ENCODE measurements around the gene SLC49A4. TPM values are rescaled to one million over a fixed set of nuclear protein-coding genes. Genes with fewer than 3 reads are reported as not detected.

SLC49A4 gene
- total and polyA plus RNA-seq, 2 of the 13 experiments (the other 11 are each of a cell fraction or from before 2014, with no cell fraction given): 6.5 to 16.3 TPM

DNA sequence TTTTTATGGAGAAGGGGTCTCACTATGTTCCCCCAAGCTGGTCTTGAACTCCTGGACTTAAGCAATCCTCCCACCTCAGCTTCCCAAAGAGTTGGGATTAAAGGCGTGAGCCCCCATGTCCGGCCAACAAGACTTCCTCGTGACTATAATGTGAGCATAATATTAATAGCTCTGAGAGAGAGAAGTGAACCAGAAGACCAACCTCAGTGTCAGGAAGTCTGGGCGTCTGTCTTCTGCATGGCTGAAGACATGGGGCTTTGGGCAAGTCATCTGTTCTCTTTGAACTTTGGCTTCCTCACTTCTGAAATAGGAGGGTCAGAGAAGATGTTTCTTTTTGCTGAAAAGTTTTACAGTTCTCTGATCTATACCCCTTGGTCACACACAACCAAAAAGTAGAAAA, 92.1 kb downstream of the SLC49A4 start:
- H3K36me3 ChIP-seq (replicated peaks in 1 of 2; ENCODE audit: control insufficient read depth in 1 of 2, insufficient read depth in 2 of 2, low read length in 2 of 2): no peaks in the 10 kb centered on the region
- no peak for DNase-seq (ENCODE audit: low spot score)
- FAIRE-seq: no peak
- H3K9ac ChIP-seq (ENCODE audit: insufficient read depth, low read depth, low read length): no peak overlapping the region
- ChIA-PET POLR2A (no interaction called here), CTCF (ENCODE audit: low intra/inter-chr PET ratio, low total read pairs) (no interaction called here)
- no peak overlapping the region for H2AFZ ChIP-seq (ENCODE audit: low read length)
- ATAC-seq: no peak
- in situ Hi-C loops (cut with HindIII; ENCODE audit: extremely low pct_ligation_motif_present, low pct_unique_long_range_greater_than_20kb): no loop called here
- no peaks in the 10 kb centered on the region for H3K27me3 ChIP-seq (ENCODE audit: control insufficient read depth in 1 of 2, insufficient read depth in 2 of 2, low read length in 2 of 2)
- TF ChIP-seq GZF1 (CRISPR knock-in tag; IDR thresholded peaks at IDR 0.05) (no peak), ZNF543 (CRISPR knock-in tag; IDR thresholded peaks at IDR 0.05) (no peak), MED8 (CRISPR knock-in tag; IDR thresholded peaks at IDR 0.05; ENCODE audit: insufficient replicate concordance) (no peak), KLF13 (CRISPR knock-in tag; IDR thresholded peaks at IDR 0.05) (no peak), GTF3A (CRISPR knock-in tag; conservative IDR thresholded peaks at IDR 0.05) (no peak), CREM (IDR thresholded peaks at IDR 0.05) (no peak), CREM (CRISPR knock-in tag; IDR thresholded peaks at IDR 0.05) (no peak), ZNF326 (CRISPR knock-in tag; IDR thresholded peaks at IDR 0.05; ENCODE audit: borderline replicate concordance) (no peak), ZNF260 (CRISPR knock-in tag; IDR thresholded peaks at IDR 0.05; ENCODE audit: borderline replicate concordance, low read depth) (no peak), CAMTA2 (CRISPR knock-in tag; IDR thresholded peaks at IDR 0.05; ENCODE audit: borderline replicate concordance) (no peak)
- TF ChIP-seq, protein P1, sequence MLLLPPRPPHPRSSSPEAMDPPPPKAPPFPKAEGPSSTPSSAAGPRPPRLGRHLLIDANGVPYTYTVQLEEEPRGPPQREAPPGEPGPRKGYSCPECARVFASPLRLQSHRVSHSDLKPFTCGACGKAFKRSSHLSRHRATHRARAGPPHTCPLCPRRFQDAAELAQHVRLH (CRISPR knock-in tag; IDR thresholded peaks at IDR 0.05; ENCODE audit: borderline replicate concordance, low read depth): no peak
- TF ChIP-seq, protein P2, sequence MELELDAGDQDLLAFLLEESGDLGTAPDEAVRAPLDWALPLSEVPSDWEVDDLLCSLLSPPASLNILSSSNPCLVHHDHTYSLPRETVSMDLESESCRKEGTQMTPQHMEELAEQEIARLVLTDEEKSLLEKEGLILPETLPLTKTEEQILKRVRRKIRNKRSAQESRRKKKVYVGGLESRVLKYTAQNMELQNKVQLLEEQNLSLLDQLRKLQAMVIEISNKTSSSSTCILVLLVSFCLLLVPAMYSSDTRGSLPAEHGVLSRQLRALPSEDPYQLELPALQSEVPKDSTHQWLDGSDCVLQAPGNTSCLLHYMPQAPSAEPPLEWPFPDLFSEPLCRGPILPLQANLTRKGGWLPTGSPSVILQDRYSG (CRISPR knock-in tag; IDR thresholded peaks at IDR 0.05): no peak
- H3K27ac ChIP-seq (ENCODE audit: extremely low read length, insufficient read depth, low read length): no peak overlapping the region
- H3K4me2 ChIP-seq (ENCODE audit: low read depth, low read length): no peak overlapping the region
- H3K9me3 ChIP-seq (ENCODE audit: low read length): no peaks in the 10 kb centered on the region
- peaks cover 10% of the 10 kb centered on the region for H3K4me1 ChIP-seq (ENCODE audit: insufficient read depth, low read length)
- no TSS peak for BruUV-seq (replicated peaks)
- H4K20me1 ChIP-seq (ENCODE audit: insufficient read depth, low read length): no peaks in the 10 kb centered on the region
- 91% methylated on average over 4 of the region's 4 CpGs for WGBS (ENCODE audit: low lambda C conversion rate)
- H3K79me2 ChIP-seq (ENCODE audit: insufficient read depth, low read length): no peaks in the 10 kb centered on the region
- intact Hi-C loops (cut with micrococcal nuclease; ENCODE audit: unreplicated experiment): no loop called here
- no peak overlapping the region for H3K4me3 ChIP-seq (replicated peaks in 1 of 3; ENCODE audit: insufficient read depth in 1 of 3, low read depth in 2 of 3, low read length in 3 of 3)

Data from HepG2 (cell line).